NOMO-1 (cell line): ENCODE results near the gene ESYT2.
A peak's percentile ranks its signal among the peaks of the same experiment; 100 is the strongest.

ENCODE experiments used
- DNase-seq, 2 experiments: peaks; one replicate each; lab custom pipeline; 2025; ENCODE audit not compliant: unreplicated experiment in 2 of 2; lab: John Stamatoyannopoulos, UW

Gene ESYT2

DNA sequence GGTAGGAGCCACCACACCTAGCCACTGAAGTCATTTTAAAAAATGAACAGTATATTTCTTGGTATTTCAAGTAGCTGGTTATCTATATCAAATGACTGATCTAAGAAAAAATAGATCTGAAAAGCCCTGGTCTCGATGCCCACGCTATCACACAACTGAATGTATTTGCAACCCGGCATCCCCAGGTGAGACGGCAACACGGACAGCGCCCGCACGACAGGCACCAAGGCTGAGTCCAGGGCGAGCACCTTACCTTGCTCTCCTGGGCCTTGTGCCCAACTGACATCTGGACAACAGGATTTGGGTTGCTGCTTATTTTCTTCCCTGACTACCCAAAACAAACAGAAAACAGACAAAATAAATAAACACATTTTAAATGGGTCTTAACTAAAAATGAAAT, 79.9 kb downstream of the ESYT2 start:
- DNase-seq = no peak

GRCh38 chr7:158748335-158748734, 81.0 kb downstream of the ESYT2 start:
- no peak for DNase-seq

GRCh38 chr7:158747408-158747807, 81.9 kb downstream of the ESYT2 start:
- DNase-seq = no peak

- DNase-seq = no peak
Measured at GRCh38 chr7:158746957-158747356, 82.4 kb downstream of the ESYT2 start.

DNA sequence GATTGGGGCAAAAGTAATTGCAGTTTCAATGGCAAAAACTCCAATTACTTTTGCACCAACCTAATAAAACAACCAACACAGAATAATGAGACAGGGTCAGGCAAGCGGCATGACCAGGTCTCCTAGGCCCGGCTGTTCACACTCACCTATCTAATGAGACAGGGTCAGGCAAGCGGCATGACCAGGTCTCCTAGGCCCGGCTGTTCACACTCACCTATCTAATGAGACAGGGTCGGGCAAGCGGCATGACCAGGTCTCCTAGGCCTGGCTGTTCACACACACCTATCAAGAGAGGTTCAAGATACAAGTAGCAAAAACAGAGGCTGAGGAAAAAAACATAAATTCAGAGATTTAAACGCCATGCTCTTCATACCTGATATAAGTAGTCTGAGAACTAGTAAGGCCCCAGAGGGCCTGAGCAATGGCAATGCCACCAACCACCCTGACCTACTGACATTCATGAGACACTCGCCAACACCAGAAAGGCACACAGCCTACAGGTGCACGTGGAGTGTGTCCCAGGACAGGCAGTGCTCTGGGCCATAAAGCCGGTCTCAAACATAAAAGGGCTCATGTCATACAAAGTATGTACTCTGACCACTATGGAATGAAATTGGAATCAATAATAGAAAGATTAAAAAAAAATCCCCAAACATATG, 84.1 kb downstream of the ESYT2 start:
- DNase-seq = no peak

DNA sequence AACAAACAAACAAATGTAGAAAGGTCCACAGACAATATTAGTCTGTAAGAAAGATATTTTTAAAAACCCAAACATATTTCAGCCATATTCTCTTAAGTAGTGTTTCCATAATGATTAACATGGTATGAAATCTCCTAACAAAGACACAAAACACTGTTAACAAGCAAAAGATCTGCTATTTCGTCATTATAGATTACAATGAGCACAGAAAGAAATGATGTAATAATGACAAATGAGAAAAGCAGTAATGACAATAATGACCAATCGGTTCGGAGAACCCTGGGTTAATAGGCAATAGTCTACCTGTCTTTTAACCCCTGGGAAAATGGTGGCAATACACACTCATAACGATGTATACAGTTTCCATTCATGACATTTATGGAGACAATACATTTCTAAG, 85.2 kb downstream of the ESYT2 start:
- DNase-seq = no peak

- DNase-seq = no peak
Measured at GRCh38 chr7:158743219-158743618, 86.1 kb downstream of the ESYT2 start.

DNA sequence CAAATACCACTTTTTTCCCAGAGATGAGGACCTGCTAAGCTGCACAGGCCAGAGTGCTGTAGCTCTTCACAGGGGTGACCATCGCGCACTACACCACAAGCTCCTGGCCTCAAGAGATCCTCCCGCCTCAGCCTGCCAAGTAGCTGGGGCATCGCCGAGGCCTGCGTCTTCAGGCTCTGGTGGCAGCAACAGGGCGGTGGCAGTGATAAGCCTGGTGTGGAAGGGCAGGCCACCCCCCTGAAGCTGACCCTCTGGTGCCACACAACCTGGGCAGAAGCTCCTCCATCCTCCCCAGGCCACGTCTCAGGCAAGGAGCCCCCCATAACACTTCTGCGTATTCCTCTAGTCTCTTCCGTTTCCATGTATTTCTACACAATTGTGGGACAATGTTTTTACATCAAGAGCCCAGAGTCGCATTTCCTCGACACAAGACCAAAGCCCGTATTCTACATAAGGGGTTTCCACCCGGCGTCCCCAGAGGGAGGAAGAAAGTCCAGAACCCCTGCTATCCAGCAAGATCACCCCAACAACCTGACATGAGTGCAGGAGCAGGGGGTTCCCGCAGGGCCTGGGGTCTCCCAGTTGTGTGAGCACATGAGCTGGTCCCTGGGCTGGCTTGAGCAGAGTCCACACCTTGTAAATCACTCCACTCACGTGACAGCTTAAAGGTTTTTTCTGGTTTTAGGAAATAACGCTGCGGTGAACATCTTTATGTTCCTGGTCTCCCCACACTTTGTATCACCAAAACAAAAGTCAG, 87.1 kb downstream of the ESYT2 start:
- DNase-seq = no peak

DNA sequence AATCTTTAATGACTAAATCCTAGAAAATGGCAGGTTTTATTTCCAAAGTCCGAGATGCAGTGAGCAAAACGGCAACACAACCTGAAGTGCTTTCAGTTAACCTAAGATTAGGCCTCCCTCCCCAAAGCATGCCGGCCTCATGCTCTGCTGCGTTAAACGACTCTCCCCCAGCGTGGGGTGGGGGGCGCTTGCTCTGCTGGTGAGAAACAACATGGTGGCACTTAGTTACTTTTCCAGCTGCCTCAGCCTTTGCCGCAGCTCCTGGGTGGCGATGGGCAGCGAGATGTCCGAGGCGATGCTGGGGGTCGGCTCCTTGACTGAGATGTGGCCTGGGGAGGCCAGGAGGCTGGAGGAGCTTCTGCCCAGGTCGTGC, 88.0 kb downstream of the ESYT2 start:
- DNase-seq = no peak

DNA sequence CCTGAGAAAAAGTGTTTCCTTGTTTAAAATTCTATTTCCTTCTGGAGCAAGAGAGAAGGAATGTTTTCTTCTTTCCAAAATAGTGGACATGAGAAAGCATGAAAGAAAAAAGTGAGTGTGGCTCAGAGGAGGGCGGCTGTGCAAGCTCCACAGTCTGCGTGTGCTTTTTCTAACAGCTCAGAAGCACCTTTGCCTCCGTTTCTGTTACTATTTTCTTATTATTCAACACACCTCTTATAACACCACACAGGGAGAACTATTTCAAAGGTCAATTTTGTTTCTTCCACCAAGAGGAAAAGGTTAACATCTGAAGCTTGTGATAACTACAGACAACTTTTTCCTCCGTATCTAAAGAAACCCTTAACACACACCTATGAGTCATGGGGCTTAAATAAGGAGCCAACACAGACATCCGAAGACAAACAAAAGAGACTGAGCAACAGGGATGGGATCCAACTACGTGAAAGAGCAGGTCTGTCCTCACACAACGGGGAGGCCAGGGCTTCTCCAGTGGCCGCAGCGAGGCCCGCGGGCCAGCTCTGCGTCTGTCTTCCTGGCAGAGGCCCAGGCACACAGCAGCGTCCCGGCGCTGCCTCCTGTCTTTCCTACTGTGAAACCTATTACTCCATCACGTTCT, 88.5 kb downstream of the ESYT2 start:
- no peak for DNase-seq

DNA sequence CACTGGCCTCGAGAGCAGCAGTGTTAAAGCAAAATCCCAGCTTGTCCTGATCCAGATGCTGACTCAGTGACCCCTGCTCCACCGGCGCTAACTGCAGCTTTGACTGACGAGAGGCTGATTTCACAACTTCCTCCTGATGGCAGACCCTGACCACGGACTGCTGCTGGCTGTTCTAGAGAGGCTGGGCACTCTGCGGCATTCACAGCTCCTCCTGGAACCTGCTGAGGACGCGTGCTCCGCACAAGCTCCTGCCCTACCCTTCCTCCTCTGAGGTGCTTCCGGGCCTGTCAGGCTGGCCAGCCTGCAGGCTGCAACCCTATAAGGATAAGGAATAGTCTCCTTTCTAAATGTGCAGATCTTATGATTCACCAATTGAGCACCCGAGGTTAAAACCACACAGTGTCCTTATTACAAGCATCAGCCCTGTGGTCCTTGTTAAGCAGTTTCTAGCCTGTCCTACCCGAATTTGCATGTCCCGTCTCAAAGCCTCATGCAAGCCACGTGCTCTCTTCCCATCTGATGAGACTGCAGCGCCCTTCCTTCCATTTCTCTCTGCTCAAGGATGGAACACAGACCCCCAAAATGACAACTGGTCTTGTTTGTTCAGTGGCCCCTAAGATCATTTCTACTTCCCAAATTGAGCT, 89.2 kb downstream of the ESYT2 start:
- DNase-seq = peak; percentile 64 to 72

DNA sequence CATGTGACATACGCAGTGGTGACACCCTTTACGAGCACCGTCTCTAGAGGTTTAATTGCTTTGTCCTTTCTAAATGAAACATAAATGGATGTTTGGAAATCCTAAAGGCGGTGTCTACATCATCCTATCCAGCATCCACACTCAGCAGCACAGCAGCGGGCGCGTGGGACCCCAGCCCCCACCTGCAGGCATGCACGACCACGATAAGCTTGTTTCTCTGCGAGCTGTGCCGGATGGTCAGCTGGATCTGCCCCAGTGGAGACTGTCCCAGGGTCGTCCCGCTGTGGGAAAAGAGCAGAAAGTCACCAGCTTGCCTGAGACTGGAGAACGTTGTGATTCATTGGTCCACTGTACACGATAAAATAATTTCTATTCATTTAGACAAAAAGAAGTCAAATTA, 90.5 kb downstream of the ESYT2 start:
- no peak for DNase-seq

GRCh38 chr7:158737064-158737695, 92.1 kb downstream of the ESYT2 start:
- DNase-seq = no peak

DNA sequence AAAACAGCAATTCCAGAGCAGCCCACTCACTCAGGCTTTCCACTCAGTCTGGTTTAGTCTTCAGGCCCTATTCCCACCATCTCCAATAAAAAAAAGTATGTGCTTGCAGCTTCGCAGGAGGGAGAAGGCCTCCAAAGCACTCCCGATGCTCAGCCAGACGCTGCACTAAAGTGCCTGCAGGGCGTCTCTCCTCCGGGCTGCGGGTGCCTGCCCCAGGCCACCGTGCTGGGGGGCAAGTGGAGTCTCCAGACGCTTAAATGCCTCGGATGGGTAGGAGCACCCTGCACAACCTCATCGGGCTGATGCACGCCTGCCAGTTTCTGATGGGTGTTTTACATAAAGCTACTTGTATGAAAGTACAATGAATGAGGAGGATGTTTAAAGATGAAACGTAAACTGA, 93.4 kb downstream of the ESYT2 start:
- DNase-seq = no peak

DNA sequence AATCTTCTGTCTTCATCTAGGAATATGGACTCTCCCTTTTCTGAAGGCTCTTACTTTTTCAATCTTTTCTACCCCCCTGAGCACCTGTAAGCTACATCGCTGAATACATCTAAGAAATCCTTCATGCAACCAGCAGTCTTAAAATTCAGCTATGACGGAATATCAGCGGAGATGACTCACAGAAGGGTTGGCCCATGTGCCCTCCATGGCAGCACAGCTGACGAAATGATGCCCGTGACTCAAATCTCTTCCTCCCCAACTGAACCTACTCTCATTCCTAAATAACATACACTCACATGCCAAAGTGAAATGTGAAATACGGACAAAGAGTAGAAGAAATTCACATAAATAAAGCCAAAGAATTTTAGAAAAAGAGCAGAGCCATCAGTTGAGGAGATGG, 94.4 kb downstream of the ESYT2 start:
- DNase-seq = no peak

GRCh38 chr7:158733775-158734494, 95.4 kb downstream of the ESYT2 start:
- DNase-seq = no peak

DNA sequence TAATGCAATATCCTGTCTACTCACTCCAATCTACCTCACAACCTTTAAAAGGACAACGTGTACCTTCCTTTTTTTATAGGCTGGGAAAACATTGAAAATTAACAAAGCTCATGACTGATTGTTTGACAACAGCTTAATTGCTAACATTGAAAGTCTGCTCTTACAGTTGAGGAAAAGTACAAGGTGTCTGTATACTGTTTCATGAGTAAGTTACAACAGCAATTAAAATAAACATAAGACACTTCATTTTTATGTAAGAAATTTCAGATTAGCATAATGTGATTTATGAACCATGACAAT, 96.1 kb downstream of the ESYT2 start:
- DNase-seq = no peak

DNA sequence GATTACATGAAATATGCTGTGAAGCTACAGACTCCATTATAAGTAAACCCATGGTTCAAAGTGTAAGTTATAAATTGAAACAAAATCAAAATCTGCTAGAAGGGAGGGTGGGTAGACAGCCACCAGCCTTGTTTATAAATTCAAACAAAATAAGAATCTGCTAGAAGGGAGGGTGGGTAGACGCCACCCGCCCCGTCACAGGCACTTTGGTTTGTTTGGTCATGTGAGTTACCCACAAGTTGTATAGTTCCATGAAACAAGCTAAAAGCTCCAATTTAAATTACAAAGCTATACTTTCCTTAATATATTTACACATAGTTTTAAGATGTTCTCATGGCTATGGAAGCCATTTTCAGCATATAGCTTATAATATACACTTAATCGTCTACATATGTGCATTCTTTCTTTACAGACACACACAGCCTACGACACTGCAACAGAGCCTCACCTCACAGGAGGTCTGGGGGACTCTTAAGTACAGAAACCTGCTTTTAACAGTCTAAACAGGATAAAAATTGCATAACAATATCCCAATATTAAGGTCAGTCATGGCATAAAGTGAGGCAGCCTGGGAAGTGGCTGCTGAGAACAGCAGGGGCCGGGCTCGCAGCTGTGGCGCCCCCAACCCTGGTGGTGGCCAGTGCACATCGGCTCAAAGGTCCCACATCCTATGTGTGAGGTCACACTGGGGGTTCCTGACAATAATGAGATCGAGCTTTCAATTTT, 96.7 kb downstream of the ESYT2 start:
- no peak for DNase-seq

- no peak for DNase-seq
Measured at GRCh38 chr7:158731761-158732160, 97.5 kb downstream of the ESYT2 start.
